ENCODE results near the gene ARHGAP6. TPM values are rescaled to one million over a fixed set of nuclear protein-coding genes. Genes with fewer than 3 reads are reported as not detected.
A peak's percentile ranks its signal among the peaks of the same experiment; 100 is the strongest.

The ARHGAP6 gene
- total and polyA plus RNA-seq, 9 of the 15 experiments (the other 6 are each of a cell fraction or from before 2014, with no cell fraction given), result 12.5 to 63.6 (median 41.8) TPM

DNA sequence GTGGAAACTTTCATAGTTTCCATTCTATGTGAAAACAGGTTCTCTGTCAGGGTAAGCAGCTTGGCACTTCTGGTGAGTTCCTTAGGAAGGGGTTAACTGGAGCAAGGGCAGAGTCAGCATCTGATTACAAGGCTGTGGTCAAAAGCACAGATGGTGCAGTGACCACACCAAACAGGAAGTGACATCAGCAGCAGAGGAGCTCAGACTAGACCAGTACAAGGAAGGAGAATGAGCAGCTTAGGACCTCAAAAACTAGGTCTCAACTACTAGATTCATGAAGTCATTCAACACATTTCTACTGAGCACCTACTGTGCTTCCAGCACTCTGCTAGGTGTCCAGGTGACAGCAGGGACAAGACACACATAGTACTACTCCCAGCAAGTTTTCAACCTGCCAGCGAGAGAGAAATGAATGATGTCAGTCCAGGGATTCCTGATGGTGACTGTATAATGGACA is 242.3 kb downstream of the ARHGAP6 start (continued):
- TF ChIP-seq, protein P1, sequence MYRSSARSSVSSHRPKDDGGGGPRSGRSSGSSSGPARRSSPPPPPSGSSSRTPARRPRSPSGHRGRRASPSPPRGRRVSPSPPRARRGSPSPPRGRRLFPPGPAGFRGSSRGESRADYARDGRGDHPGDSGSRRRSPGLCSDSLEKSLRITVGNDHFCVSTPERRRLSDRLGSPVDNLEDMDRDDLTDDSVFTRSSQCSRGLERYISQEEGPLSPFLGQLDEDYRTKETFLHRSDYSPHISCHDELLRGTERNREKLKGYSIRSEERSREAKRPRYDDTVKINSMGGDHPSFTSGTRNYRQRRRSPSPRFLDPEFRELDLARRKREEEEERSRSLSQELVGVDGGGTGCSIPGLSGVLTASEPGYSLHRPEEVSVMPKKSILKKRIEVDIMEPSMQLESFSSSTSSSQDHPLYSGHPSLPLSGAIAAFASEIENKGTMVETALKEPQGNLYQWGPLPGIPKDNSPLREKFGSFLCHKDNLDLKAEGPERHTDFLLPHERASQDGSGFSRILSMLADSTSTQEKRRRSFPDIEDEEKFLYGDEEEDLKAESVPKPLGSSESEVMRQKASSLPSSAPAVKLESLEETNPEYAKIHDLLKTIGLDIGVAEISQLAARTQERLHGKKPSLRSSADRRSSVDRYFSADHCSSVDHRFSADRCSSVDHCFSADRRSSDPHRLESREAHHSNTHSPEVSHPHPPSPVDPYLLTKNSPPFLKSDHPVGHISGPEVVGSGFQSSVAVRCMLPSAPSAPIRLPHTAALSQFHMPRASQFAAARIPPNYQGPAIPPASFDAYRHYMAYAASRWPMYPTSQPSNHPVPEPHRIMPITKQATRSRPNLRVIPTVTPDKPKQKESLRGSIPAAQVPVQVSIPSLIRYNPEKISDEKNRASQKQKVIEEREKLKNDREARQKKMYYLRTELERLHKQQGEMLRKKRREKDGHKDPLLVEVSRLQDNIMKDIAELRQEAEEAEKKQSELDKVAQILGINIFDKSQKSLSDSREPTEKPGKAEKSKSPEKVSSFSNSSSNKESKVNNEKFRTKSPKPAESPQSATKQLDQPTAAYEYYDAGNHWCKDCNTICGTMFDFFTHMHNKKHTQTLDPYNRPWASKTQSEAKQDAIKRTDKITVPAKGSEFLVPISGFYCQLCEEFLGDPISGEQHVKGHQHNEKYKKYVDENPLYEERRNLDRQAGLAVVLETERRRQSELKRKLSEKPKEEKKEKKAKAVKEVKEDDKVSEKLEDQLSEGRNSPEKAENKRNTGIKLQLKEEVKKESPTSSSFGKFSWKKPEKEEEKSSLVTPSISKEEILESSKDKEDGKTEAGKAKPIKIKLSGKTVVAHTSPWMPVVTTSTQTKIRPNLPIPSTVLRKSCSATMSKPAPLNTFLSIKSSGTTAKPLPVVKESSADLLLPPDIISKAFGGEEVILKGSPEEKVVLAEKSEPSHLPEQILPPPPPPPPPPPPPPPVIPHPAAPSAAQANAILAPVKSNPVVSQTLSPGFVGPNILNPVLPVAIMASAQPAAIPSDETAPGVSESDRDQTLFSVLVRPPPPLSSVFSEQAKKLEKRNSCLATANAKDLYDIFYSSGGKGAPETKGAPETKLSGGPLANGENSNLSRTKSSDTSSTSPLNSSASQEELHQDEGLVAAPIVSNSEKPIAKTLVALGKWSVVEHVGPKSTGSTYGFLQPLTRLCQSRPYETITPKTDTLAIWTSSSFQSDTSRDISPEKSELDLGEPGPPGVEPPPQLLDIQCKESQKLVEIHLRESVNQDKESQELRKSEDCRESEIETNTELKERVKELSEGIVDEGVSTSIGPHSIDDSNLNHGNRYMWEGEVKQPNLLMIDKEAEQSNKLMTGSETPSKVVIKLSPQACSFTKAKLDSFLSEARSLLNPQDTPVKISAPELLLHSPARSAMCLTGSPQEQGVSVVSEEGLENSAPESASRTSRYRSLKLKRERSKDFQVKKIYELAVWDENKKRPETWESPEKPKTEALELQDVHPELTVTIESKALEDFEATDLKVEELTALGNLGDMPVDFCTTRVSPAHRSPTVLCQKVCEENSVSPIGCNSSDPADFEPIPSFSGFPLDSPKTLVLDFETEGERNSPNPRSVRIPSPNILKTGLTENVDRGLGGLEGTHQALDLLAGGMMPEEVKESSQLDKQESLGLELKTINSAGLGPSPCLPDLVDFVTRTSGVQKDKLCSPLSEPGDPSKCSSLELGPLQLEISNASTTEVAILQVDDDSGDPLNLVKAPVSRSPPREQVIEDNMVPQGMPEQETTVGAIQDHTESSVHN (IDR thresholded peaks at IDR 0.05; ENCODE audit: borderline replicate concordance in 1 of 2, low read depth in 1 of 2), result peak in 1 of 2 experiments; percentile 84; a peak in 2 of 4 replicates
- TF ChIP-seq PHF8 (IDR thresholded peaks at IDR 0.05; ENCODE audit: borderline replicate concordance, low read length), result no peak; the same call in 1 of the 2 replicates
- peak; percentile 47; the same call in 1 of the 2 replicates for TF ChIP-seq DDX20 (tag; IDR thresholded peaks at IDR 0.05; ENCODE audit: low read depth)
- TF ChIP-seq MXD1 (CRISPR knock-in tag; IDR thresholded peaks at IDR 0.05; ENCODE audit: borderline replicate concordance, poor library complexity, severe bottlenecking), result no peak
- TF ChIP-seq ZNF347 (CRISPR knock-in tag; IDR thresholded peaks at IDR 0.05; ENCODE audit: low read depth), result no peak
- no peak for TF ChIP-seq TOE1 (IDR thresholded peaks at IDR 0.05; ENCODE audit: borderline replicate concordance)
- TF ChIP-seq TOE1 (CRISPR knock-in tag; IDR thresholded peaks at IDR 0.05; ENCODE audit: borderline replicate concordance, low read depth), result no peak
- TF ChIP-seq NFE2 (IDR thresholded peaks at IDR 0.05; ENCODE audit: low read depth), result peak; percentile 48; the same call in 1 of the 2 replicates
- TF ChIP-seq ETV5 (CRISPR knock-in tag; IDR thresholded peaks at IDR 0.05; ENCODE audit: low read depth), result peak; percentile 65
- TF ChIP-seq, protein P2, sequence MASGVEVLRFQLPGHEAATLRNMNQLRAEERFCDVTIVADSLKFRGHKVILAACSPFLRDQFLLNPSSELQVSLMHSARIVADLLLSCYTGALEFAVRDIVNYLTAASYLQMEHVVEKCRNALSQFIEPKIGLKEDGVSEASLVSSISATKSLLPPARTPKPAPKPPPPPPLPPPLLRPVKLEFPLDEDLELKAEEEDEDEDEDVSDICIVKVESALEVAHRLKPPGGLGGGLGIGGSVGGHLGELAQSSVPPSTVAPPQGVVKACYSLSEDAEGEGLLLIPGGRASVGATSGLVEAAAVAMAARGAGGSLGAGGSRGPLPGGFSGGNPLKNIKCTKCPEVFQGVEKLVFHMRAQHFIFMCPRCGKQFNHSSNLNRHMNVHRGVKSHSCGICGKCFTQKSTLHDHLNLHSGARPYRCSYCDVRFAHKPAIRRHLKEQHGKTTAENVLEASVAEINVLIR (CRISPR knock-in tag; IDR thresholded peaks at IDR 0.05), result peak; percentile 65; the same call in 1 of the 2 replicates
- TF ChIP-seq, protein P3, sequence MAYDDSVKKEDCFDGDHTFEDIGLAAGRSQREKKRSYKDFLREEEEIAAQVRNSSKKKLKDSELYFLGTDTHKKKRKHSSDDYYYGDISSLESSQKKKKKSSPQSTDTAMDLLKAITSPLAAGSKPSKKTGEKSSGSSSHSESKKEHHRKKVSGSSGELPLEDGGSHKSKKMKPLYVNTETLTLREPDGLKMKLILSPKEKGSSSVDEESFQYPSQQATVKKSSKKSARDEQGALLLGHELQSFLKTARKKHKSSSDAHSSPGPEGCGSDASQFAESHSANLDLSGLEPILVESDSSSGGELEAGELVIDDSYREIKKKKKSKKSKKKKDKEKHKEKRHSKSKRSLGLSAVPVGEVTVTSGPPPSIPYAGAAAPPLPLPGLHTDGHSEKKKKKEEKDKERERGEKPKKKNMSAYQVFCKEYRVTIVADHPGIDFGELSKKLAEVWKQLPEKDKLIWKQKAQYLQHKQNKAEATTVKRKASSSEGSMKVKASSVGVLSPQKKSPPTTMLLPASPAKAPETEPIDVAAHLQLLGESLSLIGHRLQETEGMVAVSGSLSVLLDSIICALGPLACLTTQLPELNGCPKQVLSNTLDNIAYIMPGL (CRISPR knock-in tag; IDR thresholded peaks at IDR 0.05), result no peak
- TF ChIP-seq, protein P4, sequence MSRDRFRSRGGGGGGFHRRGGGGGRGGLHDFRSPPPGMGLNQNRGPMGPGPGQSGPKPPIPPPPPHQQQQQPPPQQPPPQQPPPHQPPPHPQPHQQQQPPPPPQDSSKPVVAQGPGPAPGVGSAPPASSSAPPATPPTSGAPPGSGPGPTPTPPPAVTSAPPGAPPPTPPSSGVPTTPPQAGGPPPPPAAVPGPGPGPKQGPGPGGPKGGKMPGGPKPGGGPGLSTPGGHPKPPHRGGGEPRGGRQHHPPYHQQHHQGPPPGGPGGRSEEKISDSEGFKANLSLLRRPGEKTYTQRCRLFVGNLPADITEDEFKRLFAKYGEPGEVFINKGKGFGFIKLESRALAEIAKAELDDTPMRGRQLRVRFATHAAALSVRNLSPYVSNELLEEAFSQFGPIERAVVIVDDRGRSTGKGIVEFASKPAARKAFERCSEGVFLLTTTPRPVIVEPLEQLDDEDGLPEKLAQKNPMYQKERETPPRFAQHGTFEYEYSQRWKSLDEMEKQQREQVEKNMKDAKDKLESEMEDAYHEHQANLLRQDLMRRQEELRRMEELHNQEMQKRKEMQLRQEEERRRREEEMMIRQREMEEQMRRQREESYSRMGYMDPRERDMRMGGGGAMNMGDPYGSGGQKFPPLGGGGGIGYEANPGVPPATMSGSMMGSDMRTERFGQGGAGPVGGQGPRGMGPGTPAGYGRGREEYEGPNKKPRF (IDR thresholded peaks at IDR 0.05; ENCODE audit: low read depth, low read length), result no peak
